C4-2B (cell line): ENCODE data around the gene SCAP.

Experiments used
- ZFX ChIP-seq: fragments of 450-650 bp; IDR thresholded peaks from 2 replicates; pipeline ENCODE4 v1.6.1; 2017
- TF ChIP-seq, protein P1 (sequence below): fragments of 450-650 bp; conservative IDR thresholded peaks from 2 replicates; pipeline ENCODE4 v1.5.1; 2017; ENCODE audit warnings: mild to moderate bottlenecking

DNA sequence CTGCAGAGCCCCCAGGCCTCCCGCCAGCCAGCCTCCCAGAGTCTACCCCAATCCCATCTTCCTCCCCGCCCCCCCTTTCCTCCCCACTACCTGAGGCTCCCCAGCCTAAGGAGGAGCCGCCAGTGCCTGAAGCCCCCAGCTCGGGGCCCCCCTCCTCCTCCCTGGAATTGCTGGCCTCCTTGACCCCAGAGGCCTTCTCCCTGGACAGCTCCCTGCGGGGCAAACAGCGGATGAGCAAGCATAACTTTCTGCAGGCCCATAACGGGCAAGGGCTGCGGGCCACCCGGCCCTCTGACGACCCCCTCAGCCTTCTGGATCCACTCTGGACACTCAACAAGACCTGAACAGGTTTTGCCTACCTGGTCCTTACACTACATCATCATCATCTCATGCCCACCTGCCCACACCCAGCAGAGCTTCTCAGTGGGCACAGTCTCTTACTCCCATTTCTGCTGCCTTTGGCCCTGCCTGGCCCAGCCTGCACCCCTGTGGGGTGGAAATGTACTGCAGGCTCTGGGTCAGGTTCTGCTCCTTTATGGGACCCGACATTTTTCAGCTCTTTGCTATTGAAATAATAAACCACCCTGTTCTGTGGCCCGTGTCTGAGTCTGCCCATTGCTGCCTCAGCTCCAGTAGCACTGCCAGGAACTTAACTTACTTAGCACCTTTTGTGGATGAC is 62.8 kb downstream of the SCAP start:
- TF ChIP-seq, protein P1, sequence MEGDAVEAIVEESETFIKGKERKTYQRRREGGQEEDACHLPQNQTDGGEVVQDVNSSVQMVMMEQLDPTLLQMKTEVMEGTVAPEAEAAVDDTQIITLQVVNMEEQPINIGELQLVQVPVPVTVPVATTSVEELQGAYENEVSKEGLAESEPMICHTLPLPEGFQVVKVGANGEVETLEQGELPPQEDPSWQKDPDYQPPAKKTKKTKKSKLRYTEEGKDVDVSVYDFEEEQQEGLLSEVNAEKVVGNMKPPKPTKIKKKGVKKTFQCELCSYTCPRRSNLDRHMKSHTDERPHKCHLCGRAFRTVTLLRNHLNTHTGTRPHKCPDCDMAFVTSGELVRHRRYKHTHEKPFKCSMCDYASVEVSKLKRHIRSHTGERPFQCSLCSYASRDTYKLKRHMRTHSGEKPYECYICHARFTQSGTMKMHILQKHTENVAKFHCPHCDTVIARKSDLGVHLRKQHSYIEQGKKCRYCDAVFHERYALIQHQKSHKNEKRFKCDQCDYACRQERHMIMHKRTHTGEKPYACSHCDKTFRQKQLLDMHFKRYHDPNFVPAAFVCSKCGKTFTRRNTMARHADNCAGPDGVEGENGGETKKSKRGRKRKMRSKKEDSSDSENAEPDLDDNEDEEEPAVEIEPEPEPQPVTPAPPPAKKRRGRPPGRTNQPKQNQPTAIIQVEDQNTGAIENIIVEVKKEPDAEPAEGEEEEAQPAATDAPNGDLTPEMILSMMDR: no peak; the same call in 1 of the 2 replicates
- TF ChIP-seq ZFX: no peak
